GM23338 (cell line): Measurements from ENCODE around the gene CFAP157. TPM values are rescaled to one million over a fixed set of nuclear protein-coding genes. Genes with fewer than 3 reads are reported as not detected.

Experiments
- ATAC-seq: fragments of 200-7000 bp; cut with Tn5 transposase; 3 replicates; pipeline ENCODE4 v1.9.1; 2020
- DNase-seq: peaks from one replicate; pipeline ENCODE4 v3.0.0-alpha.2; 2015; ENCODE audit warnings: low spot score
- H2AFZ ChIP-seq: fragments of 200-600 bp; sonication (generic); 2 replicates; pipeline ENCODE4 v1.8.0; 2016; ENCODE audit warnings: antibody characterized with exemption, mild to moderate bottlenecking, moderate library complexity
- H3F3A ChIP-seq: fragments of 200-600 bp; sonication (generic); replicated peaks from 2 replicates; pipeline ENCODE4 v1.8.0; 2017; ENCODE audit warnings: antibody characterized with exemption, mixed run types, low read depth
- H3K27ac ChIP-seq: fragments of 200-600 bp; sonication (generic); 2 replicates; pipeline ENCODE4 v1.6.1; 2016; ENCODE audit warnings: low read depth
- H3K27me3 ChIP-seq: fragments of 200-600 bp; sonication (generic); 2 replicates; pipeline ENCODE4 v1.8.0; 2016; ENCODE audit warnings: mild to moderate bottlenecking, mixed run types, moderate library complexity; ENCODE audit not compliant: insufficient read depth
- H3K36me3 ChIP-seq: fragments of 200-600 bp; sonication (generic); 2 replicates; pipeline ENCODE4 v1.8.0; 2016; ENCODE audit warnings: mild to moderate bottlenecking; ENCODE audit not compliant: insufficient read depth
- H3K4me1 ChIP-seq: fragments of 200-600 bp; sonication (generic); 2 replicates; pipeline ENCODE4 v1.8.0; 2016; ENCODE audit warnings: mild to moderate bottlenecking, moderate library complexity; ENCODE audit not compliant: insufficient read depth
- H3K4me2 ChIP-seq: fragments of 200-600 bp; sonication (generic); 2 replicates; pipeline ENCODE4 v1.7.1; 2017; ENCODE audit warnings: mixed run types
- H3K4me3 ChIP-seq: fragments of 200-600 bp; sonication (generic); 2 replicates; pipeline ENCODE4 v1.6.1; 2016; ENCODE audit warnings: mixed run types
- H3K79me2 ChIP-seq: fragments of 200-600 bp; sonication (generic); replicated peaks from 2 replicates; pipeline ENCODE4 v1.8.0; 2017; ENCODE audit warnings: mild to moderate bottlenecking; ENCODE audit not compliant: insufficient read depth
- H3K9me2 ChIP-seq: fragments of 200-600 bp; sonication (generic); 2 replicates; pipeline ENCODE4 v1.8.0; 2017; ENCODE audit not compliant: insufficient read depth
- H4K20me1 ChIP-seq: fragments of 200-600 bp; sonication (generic); replicated peaks from 2 replicates; pipeline ENCODE4 v1.8.0; 2017; ENCODE audit warnings: mild to moderate bottlenecking; ENCODE audit not compliant: insufficient read depth
- H3K27ac Mint-ChIP-seq: 2 replicates; pipeline ENCODE4 v1.8.0; 2020; ENCODE audit warnings: inconsistent platforms, mild to moderate bottlenecking, moderate library complexity, mixed read lengths
- H3K27me3 Mint-ChIP-seq: 3 replicates; pipeline ENCODE4 v1.8.0; 2022; ENCODE audit warnings: low read depth, mild to moderate bottlenecking, moderate library complexity, mixed read lengths, inconsistent platforms; ENCODE audit not compliant: insufficient read depth, poor library complexity
- H3K36me3 Mint-ChIP-seq: 3 replicates; pipeline ENCODE4 v1.8.0; 2021; ENCODE audit warnings: low read depth, mild to moderate bottlenecking, inconsistent platforms, moderate library complexity, mixed read lengths
- H3K4me1 Mint-ChIP-seq: 3 replicates; pipeline ENCODE4 v1.8.0; 2020; ENCODE audit warnings: mild to moderate bottlenecking, inconsistent platforms, mixed read lengths
- H3K4me3 Mint-ChIP-seq: 3 replicates; pipeline ENCODE4 v1.8.0; 2021; ENCODE audit warnings: moderate library complexity, mild to moderate bottlenecking, inconsistent platforms, mixed read lengths
- H3K9me3 Mint-ChIP-seq: 3 replicates; pipeline ENCODE4 v1.8.0; 2020; ENCODE audit warnings: moderate library complexity, mild to moderate bottlenecking, inconsistent platforms, mixed read lengths
- CREB1 ChIP-seq: fragments of 250-450 bp; sonication (Bioruptor Pico); IDR thresholded peaks from 2 replicates; pipeline ENCODE4 v1.5.0; 2020; ENCODE audit warnings: low read depth, mild to moderate bottlenecking, moderate library complexity
- EZH2 ChIP-seq: fragments of 200-600 bp; sonication (generic); IDR thresholded peaks from one replicate; pipeline ENCODE4 v1.8.0; 2017; ENCODE audit warnings: antibody characterized with exemption, mild to moderate bottlenecking, low read depth; ENCODE audit not compliant: unreplicated experiment
- EZH2phosphoT487 ChIP-seq: fragments of 200-600 bp; sonication (generic); IDR thresholded peaks from one replicate; pipeline ENCODE4 v1.8.1; 2018; ENCODE audit warnings: antibody characterized with exemption; ENCODE audit not compliant: unreplicated experiment
- JUNB ChIP-seq: IDR thresholded peaks from one replicate; pipeline ENCODE4 v1.6.1; 2016; ENCODE audit warnings: antibody characterized with exemption; ENCODE audit not compliant: unreplicated experiment
- NANOG ChIP-seq: IDR thresholded peaks from 2 replicates; pipeline ENCODE4 v1.6.1; 2016; ENCODE audit warnings: antibody characterized with exemption, borderline replicate concordance
- POLR2AphosphoS5 ChIP-seq: IDR thresholded peaks from 2 replicates; pipeline ENCODE4 v1.6.1; 2016; ENCODE audit warnings: antibody characterized with exemption, low read depth
- STAT1 ChIP-seq: IDR thresholded peaks from one replicate; pipeline ENCODE4 v1.6.1; 2016; ENCODE audit warnings: antibody characterized with exemption; ENCODE audit not compliant: unreplicated experiment
- ZNF114 ChIP-seq: fragments of 250-450 bp; sonication (Bioruptor Pico); IDR thresholded peaks from 2 replicates; pipeline ENCODE4 v1.5.0; 2020; ENCODE audit warnings: mild to moderate bottlenecking, moderate library complexity
- ZNF331 ChIP-seq: fragments of 250-450 bp; sonication (Bioruptor Pico); IDR thresholded peaks from 2 replicates; pipeline ENCODE4 v1.5.0; 2020; ENCODE audit warnings: low read depth, mild to moderate bottlenecking, moderate library complexity
- ZNF462 ChIP-seq: fragments of 250-450 bp; sonication (Bioruptor Pico); IDR thresholded peaks from 2 replicates; pipeline ENCODE4 v1.5.0; 2020; ENCODE audit warnings: mild to moderate bottlenecking, moderate library complexity
- polyA plus RNA-seq: library from polyadenylated mRNA; unstranded; fragments of >200 nt; fragmentation: Nextera tagmentation; extraction: Ambion mirVana; gene quantifications from 2 replicates; pipeline ENCODE4 v1.2.1, GENCODE V29; 2016
- total RNA-seq: library from RNA; depleted of rRNA; stranded (reverse); fragments of >200 nt; shearing (Covaris generic); gene quantifications from 2 replicates; pipeline ENCODE4 v1.2.3, GENCODE V29; 2014
- TF ChIP-seq, protein P1 (sequence below): IDR thresholded peaks from 2 replicates; pipeline ENCODE4 v1.6.1; 2016; ENCODE audit warnings: antibody characterized with exemption
- TF ChIP-seq, protein P2 (sequence below), 2 experiments: fragments of 200-600 bp in 1 of 2; sonication (generic) in 1 of 2; conservative IDR thresholded peaks; 2 replicates each; pipeline versions ENCODE4 v1.5.1 to v1.6.1; 2016 to 2017; ENCODE audit warnings: antibody characterized with exemption in 2 of 2, low read depth in 2 of 2, mild to moderate bottlenecking in 2 of 2, moderate library complexity in 1 of 2

The CFAP157 gene
- total and polyA plus RNA-seq, 2 experiments from 2014 or later, result 0.17 to 0.55 TPM

GRCh38 chr9:127712371-127712770 is 5.6 kb downstream of the CFAP157 start:
- no peak for DNase-seq
- peaks cover 10% of the 10 kb centered on the region for H3K4me1 ChIP-seq
- H3K36me3 ChIP-seq, result no peaks in the 10 kb centered on the region
- TF ChIP-seq ZNF114 (CRISPR knock-in tag), result no peak
- TF ChIP-seq ZNF331, result no peak
- no peak for TF ChIP-seq EZH2phosphoT487
- no peak for TF ChIP-seq STAT1
- no peak for TF ChIP-seq POLR2AphosphoS5
- TF ChIP-seq, protein P1, sequence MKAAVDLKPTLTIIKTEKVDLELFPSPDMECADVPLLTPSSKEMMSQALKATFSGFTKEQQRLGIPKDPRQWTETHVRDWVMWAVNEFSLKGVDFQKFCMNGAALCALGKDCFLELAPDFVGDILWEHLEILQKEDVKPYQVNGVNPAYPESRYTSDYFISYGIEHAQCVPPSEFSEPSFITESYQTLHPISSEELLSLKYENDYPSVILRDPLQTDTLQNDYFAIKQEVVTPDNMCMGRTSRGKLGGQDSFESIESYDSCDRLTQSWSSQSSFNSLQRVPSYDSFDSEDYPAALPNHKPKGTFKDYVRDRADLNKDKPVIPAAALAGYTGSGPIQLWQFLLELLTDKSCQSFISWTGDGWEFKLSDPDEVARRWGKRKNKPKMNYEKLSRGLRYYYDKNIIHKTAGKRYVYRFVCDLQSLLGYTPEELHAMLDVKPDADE, result no peak
- H3K36me3 Mint-ChIP-seq, result no peaks in the 10 kb centered on the region
- no peaks in the 10 kb centered on the region for H3K9me2 ChIP-seq
- 0 out of 2 replicates have a peak overlapping the region, but pooled peaks have one; percentile 51 for H3K4me2 ChIP-seq
- H3K27me3 ChIP-seq, result no peaks in the 10 kb centered on the region
- H3K4me3 ChIP-seq, result no peak overlapping the region
- no peaks in the 10 kb centered on the region for H4K20me1 ChIP-seq
- H3K4me1 Mint-ChIP-seq, result peaks cover 27% of the 10 kb centered on the region
- peaks cover 4% of the 10 kb centered on the region; the same call in 2 of the 3 replicates for H3K9me3 Mint-ChIP-seq
- no peak overlapping the region for H2AFZ ChIP-seq
- no peak overlapping the region for H3K27ac Mint-ChIP-seq
- no peak overlapping the region for H3K27ac ChIP-seq
- 0 out of 2 replicates have a peak, but pooled peaks cover 12% of the 10 kb centered on the region for H3F3A ChIP-seq
- no peaks in the 10 kb centered on the region for H3K79me2 ChIP-seq
- H3K4me3 Mint-ChIP-seq, result peak overlapping the region; percentile 12; the same call in 1 of the 3 replicates
- H3K27me3 Mint-ChIP-seq, result peaks cover 15% of the 10 kb centered on the region
- ATAC-seq, result no peak

- Histone ChIP-seq H3K27me3 (no peaks in the 10 kb centered on the region), H3F3A (0 out of 2 replicates have a peak, but pooled peaks cover 12% of the 10 kb centered on the region), H3K4me2 (no peak overlapping the region), H3K36me3 (no peaks in the 10 kb centered on the region), H3K4me3 (no peak overlapping the region), H3K9me2 (no peaks in the 10 kb centered on the region), H4K20me1 (no peaks in the 10 kb centered on the region), H2AFZ (no peak overlapping the region), H3K27ac (no peak overlapping the region), H3K79me2 (no peaks in the 10 kb centered on the region), H3K4me1 (peaks cover 10% of the 10 kb centered on the region)
- Mint-ChIP-seq H3K4me1 (peaks cover 27% of the 10 kb centered on the region), H3K4me3 (no peak overlapping the region; the same call in 2 of the 3 replicates), H3K36me3 (no peaks in the 10 kb centered on the region), H3K9me3 (peaks cover 4% of the 10 kb centered on the region; the same call in 2 of the 3 replicates), H3K27me3 (peaks cover 15% of the 10 kb centered on the region), H3K27ac (no peak overlapping the region)
- ATAC-seq (no peak), DNase-seq (no peak)
- TF ChIP-seq EZH2phosphoT487 (no peak), ZNF462 (CRISPR knock-in tag) (no peak), STAT1 (no peak), EZH2 (no peak), CREB1 (CRISPR knock-in tag) (no peak), ZNF114 (CRISPR knock-in tag) (no peak), JUNB (no peak), NANOG (no peak)
- TF ChIP-seq, protein P2, sequence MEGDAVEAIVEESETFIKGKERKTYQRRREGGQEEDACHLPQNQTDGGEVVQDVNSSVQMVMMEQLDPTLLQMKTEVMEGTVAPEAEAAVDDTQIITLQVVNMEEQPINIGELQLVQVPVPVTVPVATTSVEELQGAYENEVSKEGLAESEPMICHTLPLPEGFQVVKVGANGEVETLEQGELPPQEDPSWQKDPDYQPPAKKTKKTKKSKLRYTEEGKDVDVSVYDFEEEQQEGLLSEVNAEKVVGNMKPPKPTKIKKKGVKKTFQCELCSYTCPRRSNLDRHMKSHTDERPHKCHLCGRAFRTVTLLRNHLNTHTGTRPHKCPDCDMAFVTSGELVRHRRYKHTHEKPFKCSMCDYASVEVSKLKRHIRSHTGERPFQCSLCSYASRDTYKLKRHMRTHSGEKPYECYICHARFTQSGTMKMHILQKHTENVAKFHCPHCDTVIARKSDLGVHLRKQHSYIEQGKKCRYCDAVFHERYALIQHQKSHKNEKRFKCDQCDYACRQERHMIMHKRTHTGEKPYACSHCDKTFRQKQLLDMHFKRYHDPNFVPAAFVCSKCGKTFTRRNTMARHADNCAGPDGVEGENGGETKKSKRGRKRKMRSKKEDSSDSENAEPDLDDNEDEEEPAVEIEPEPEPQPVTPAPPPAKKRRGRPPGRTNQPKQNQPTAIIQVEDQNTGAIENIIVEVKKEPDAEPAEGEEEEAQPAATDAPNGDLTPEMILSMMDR (conservative IDR thresholded peaks at IDR 0.05; ENCODE audit: low read depth in 2 of 2), result no peak
- TF ChIP-seq, protein P1, result no peak
Measured at GRCh38 chr9:127712867-127713266, 6.1 kb downstream of the CFAP157 start.
